Motor neuron (in vitro differentiated cells): ENCODE results near the gene GRAMD1B. TPM values are rescaled to one million over a fixed set of nuclear protein-coding genes. Genes with fewer than 3 reads are reported as not detected.
"Not testable (repeated sequence)": the region's sequence is repeated elsewhere in the genome, so short reads cannot be mapped to it uniquely, and the experiment has no call there.

Source experiments
- ATAC-seq, 8 experiments: fragments of 200-7000 bp; cut with Tn5 transposase; replicated peaks in 6 of 8; 2 replicates each; pipeline ENCODE4 v1.8.0; 2021; ENCODE audit warnings: mild to moderate bottlenecking in 8 of 8, moderate library complexity in 8 of 8
- H3K27ac ChIP-seq, 2 donors: fragments of 250-450 bp; sonication (Bioruptor Pico); 2 replicates each; pipeline ENCODE4 v1.9.0; 2021; ENCODE audit warnings: antibody characterized with exemption in 2 of 2, mild to moderate bottlenecking in 2 of 2, moderate library complexity in 1 of 2
- H3K4me1 ChIP-seq, 2 donors: fragments of 250-450 bp; sonication (Bioruptor Pico); replicated peaks in 1 of 2; 2 replicates each; pipeline ENCODE4 v1.6.1; 2021; ENCODE audit warnings: antibody characterized with exemption in 2 of 2, mild to moderate bottlenecking in 2 of 2, moderate library complexity in 1 of 2
- H3K4me3 ChIP-seq, 5 donors: fragments of 250-450 bp; sonication (Bioruptor Pico); 2 replicates each; pipeline ENCODE4 v1.9.0; 2021; ENCODE audit warnings: antibody characterized with exemption in 5 of 5, mild to moderate bottlenecking in 5 of 5, moderate library complexity in 4 of 5
- WGBS, 10 experiments: fragments of 450-650 bp; shearing (Covaris generic); methylation state at CpG; one replicate each; pipeline ENCODE4 v1.0.0; 2022; 5-methylcytosine and 5-hydroxymethylcytosine counted together
- in situ Hi-C, 9 experiments: fragments of 400-800 bp; cut with MboI; loops; one replicate each; pipeline ENCODE4 v1.15.0; 2021; ENCODE audit warnings: low sequenced_read_pairs in 9 of 9, low pct_unique_long_range_greater_than_20kb in 2 of 9; ENCODE audit not compliant: unreplicated experiment in 9 of 9
- total RNA-seq, 8 experiments: library from RNA; unstranded; fragments of 300-600 nt; gene quantifications; 2 replicates each; pipeline versions ENCODE4 v1.2.3 to v1.2.4, GENCODE V29; 2022

Gene GRAMD1B
- total RNA-seq, 8 experiments from 2014 or later: 0.94 to 17.1 (median 10.4) TPM

DNA sequence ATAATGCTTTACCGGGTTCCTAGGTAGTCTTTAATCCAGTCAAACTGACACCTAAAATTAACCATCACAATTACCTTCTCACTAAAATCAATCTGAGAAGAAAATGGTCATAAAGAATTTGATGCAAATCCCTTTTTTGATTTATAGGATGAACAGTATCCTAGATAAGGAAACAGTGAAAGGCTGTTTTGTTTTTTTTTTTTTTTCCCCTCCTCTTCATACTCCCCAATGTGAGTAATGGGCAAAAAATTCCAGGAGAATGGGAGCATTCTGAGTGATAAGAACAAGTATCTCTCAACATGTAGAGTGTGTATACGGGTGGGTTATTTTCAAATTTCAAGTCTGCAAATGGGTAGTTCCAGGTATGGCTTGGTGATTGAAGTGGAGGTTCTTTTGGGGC, 28.4 kb downstream of the GRAMD1B start:
- Histone ChIP-seq H3K4me1 (no peaks in the 10 kb centered on the region), H3K27ac (no peak overlapping the region), H3K4me3 (no peak overlapping the region)
- WGBS, 10 experiments: 50 to 100% (median 88%) methylated on average over 1 to 2 of the region's 2 CpGs
- no peak for ATAC-seq
- in situ Hi-C loops: no loop called here

DNA sequence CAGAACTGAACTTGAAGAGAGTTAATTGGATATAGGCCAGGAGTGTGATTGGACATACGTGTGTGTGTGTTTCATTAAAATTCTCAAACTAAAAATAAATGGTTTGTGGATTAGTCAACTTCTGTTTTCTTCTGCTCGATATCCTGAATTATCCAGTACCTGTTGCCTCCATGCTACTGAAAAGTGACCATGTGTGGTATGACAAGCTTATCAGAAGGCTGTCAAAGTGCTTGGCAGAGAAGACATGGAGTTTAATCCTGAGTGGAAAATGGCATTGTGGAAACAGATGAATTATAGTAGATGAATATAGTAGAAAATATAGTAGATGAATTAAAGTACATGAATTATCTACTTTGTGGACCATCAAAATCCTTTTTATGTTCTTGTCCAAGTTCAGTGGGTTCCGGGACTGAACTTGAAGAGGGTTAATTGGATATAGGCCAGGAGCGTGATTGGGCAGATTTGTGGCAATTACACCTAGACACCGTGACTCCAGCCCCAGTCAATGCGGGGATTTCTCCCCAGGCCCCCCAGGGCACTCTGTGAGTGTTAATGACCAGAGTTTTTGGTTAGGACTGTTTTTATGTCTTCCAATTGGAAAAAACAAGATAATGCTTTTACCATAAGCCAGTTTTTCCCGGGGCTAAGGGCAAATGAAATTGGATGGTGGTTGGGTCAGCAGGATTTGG, 30.1 kb downstream of the GRAMD1B start:
- Histone ChIP-seq H3K4me3 (no peak overlapping the region), H3K4me1 (no peaks in the 10 kb centered on the region), H3K27ac (no peak overlapping the region)
- in situ Hi-C loops: no loop called here
- ATAC-seq: no peak
- 0 to 100% (median 86%) methylated on average over 1 to 5 of the region's 7 CpGs for WGBS, 10 experiments

DNA sequence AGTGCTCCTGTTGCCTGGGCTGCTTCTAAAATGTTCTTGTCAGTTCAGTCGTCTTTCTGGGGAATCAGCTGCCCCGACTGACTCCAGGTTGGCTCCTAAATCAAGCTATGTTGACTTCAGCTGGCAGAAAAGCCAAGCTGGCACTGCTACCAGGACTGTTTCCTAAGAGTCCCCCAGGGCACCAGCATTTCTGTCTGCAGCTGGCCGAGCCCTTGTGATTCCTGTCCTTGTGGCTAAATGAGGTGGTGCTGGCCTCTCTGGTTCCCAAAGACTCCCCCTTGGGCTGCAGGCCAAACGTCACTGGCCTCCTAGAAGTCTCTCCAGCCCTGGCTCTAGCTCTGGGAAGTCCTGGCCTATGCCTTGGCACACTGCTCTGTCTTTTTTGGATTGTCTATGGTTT, 31.1 kb downstream of the GRAMD1B start:
- in situ Hi-C loops: no loop called here
- H3K27ac ChIP-seq: no peak overlapping the region
- no peak overlapping the region for H3K4me3 ChIP-seq
- ATAC-seq: no peak
- H3K4me1 ChIP-seq: no peaks in the 10 kb centered on the region
- 13 to 100% (median 82%) methylated on average over 1 to 3 of the region's 4 CpGs; no CpG with 5 or more reads in 2 of the 10 experiments for WGBS, 10 experiments

DNA sequence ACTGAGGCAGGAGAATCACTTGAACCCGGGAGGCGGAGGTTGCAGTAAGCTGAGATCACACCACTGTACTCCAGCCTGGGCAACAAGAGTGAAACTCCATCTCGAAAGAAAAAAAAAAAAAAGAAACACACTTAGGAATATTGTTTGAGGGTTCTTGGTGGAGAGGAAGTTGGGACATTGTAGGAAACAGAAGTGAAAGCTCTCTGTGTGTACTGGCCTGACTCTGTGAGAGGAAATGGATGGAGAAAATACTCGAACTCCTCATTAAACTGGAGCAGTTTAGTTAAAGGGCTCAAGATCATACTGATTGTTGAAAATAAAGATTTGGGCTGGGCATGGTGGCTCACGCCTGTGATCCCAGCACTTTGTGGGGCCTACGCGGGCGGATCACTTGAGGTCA, 35.6 kb downstream of the GRAMD1B start:
- ATAC-seq, in situ Hi-C loops, H3K4me3 ChIP-seq, H3K27ac ChIP-seq, H3K4me1 ChIP-seq: not testable (repeated sequence)
- 56 to 97% (median 82%) methylated on average over 1 to 8 of the region's 8 CpGs for WGBS, 10 experiments

DNA sequence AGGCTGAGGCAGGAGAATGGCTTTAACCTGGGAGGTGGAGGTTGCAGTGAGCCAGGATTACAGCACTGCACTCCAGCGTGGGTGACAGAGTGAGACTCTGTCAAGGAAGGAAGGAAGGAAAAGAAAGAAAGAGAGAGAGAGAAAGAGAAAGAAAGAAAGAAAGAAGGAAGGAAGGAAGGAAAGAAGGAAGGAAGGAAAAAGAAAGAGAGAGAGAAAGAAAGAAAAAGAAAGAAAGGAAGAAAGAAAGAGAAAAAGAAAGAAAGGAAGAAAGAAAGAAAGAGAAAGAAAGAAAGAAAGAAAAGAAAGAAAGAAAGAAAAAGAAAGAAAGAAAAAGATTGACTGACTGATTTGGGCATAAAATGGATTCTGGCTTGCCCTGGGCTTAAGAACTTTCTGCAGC, 36.1 kb downstream of the GRAMD1B start:
- H3K27ac ChIP-seq, H3K4me1 ChIP-seq, ATAC-seq, H3K4me3 ChIP-seq, in situ Hi-C loops: not testable (repeated sequence)
- WGBS, 10 experiments: 64 to 100% (median 87%) methylated on average over 1 of the region's 1 CpG; no CpG with 5 or more reads in 1 of the 10 experiments

DNA sequence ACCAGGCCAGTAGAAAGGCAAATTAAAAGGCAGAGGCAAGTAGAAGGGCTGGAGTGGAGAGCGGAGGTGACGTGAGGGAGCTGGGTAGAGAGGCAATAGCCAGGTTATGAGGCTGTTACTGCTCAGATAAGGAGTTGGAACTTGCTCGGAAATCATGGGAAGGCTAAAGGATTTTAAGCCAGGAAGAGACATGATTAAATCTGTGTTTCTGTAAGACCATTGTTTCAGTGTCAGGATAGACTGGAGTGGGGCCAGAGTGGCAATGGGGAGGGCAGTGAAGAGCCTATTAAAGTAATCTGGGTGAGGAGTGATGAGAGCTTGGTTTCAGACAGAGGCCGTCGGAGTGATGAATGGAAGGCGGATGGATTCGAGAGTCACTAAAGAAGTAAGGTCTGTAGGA, 39.0 kb downstream of the GRAMD1B start:
- no peak overlapping the region for H3K4me3 ChIP-seq
- 65 to 90% (median 79%) methylated on average over 2 to 7 of the region's 7 CpGs for WGBS, 10 experiments
- in situ Hi-C loops: no loop called here
- H3K27ac ChIP-seq: no peak overlapping the region
- ATAC-seq: no peak
- no peaks in the 10 kb centered on the region for H3K4me1 ChIP-seq

DNA sequence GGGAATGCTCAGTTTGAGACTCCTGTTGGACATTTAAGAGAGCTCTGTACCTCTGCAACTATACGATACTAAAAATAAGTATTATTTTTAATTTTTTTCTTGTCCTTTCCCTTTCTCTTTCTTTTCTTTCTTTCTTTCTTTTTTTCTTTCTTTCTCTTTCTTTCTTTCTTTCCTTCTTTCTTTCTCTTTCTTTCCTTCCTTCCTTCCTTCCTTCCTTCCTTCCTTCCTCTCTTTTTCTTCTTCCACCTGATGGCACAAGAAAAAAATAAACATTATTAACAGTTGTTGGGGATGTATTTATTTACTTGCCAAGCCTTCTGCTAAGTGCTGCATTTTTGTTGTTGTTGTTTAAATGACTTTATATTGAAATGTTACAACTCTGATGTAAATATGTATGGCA, 39.5 kb downstream of the GRAMD1B start:
- WGBS, 10 experiments: 75 to 100% (median 94%) methylated on average over 1 of the region's 1 CpG; no CpG with 5 or more reads in 2 of the 10 experiments
- no peak overlapping the region for H3K4me3 ChIP-seq
- H3K4me1 ChIP-seq: no peaks in the 10 kb centered on the region
- no peak overlapping the region for H3K27ac ChIP-seq
- in situ Hi-C loops: no loop called here
- ATAC-seq: no peak

DNA sequence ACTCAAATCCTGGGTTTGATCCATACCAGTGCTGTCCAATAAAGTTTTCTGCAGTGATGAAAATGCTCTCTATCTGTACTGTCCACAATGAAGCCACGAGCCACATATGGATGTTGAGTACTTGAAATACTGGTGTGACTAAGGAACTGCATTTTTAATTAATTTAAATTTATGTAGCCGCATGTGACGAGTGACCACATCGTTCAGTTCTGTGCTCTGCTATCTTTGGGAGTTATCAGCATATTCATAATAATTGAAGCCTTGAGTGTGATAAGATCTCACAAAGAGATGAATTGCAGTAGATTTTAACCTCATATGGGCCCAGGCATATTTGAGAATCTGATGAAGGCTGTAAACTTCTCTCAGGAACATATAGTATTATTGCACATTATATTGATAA, 40.8 kb downstream of the GRAMD1B start:
- in situ Hi-C loops: loop anchor here in 2 of 9 experiments (10.0 kb wide), 1 partner anchor 166 kb away; no protein-coding TSS in a partner anchor
- 0 to 100% (median 57%) methylated on average over 3 to 4 of the region's 4 CpGs; no CpG with 5 or more reads in 4 of the 10 experiments for WGBS, 10 experiments

DNA sequence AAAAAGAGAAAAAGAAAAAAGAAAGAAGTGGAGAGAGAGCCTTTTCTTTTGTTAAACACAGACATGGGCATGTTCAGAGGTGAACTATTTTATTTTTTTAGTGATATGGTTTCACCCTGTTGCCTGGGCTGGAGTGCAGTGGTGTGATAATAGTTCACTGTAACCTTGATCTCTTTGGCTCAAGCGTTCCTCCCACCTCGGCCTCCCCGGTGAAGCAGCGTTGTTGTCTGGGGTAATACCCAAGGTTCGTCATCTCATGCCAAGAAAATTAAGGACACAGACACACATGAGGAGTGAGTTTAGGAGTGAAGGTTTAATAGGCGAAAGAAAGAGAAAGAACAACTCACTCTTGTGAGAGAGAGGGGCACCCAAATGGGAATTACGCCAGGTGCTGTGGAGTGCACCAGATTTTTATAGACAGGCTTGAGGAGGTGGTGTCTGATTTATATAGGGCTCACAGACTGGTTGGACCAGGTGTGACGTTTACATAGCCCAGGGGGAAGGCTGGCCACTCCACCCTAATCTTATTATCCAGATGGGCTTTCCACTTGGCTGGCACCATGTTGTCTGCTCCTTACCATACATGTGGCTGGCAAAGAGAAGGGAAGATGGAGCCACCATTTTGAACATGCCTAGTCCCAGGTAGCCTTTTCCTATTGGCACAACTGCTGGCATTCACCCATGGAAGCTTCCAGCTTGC, 42.3 kb downstream of the GRAMD1B start:
- H3K4me3 ChIP-seq: no peak overlapping the region
- no peaks in the 10 kb centered on the region for H3K4me1 ChIP-seq
- 43 to 100% (median 88%) methylated on average over 1 to 6 of the region's 8 CpGs; no CpG with 5 or more reads in 4 of the 10 experiments for WGBS, 10 experiments
- no peak overlapping the region for H3K27ac ChIP-seq
- in situ Hi-C loops: loop anchor here in 2 of 9 experiments (10.0 kb wide), 1 partner anchor 168 kb away; no protein-coding TSS in a partner anchor
- no peak for ATAC-seq

More for the DNA sequence above, 40.8 kb downstream of the GRAMD1B start:
- Histone ChIP-seq H3K4me3 (no peak overlapping the region), H3K4me1 (no peaks in the 10 kb centered on the region), H3K27ac (no peak overlapping the region)
- peak in 4 of 8 experiments; percentile 25 to 89 (median 84) for ATAC-seq

DNA sequence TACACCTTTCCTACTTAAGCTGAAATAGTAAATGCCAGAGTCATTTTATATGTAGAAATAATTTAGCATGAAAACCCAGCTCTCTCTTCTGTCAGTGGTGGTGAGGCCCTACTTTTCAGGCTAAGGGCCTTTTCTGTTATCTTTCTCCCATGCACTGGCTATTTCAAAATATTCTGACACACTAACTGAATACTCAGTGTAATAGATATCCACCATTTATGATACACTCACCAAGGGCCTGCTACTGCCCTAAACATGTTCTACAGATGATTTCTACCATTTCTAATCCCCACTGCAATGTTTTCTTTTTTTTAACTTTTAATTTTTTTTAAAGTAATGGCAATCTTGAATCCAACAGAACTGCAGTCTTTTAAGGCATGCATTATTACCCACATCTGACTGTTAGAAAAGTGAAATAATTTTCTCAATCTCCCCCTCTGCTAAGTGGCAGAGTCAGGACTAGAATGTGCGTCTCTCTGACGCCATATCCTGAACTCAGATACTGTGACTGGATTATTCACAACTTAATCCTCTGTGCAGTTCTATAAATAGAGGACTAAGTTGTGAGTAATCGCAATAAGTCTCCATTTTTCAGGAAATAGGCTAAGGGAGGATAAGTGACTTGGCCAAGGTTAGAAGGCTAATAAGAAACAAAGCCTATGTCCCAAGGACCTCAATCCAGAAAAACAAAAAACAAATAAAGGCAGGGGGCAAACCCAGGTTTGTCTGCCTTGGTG, 44.0 kb downstream of the GRAMD1B start:
- peak in 2 of 8 experiments; percentile 66 to 84 for ATAC-seq
- 3 to 100% (median 84%) methylated on average over 2 to 3 of the region's 3 CpGs; no CpG with 5 or more reads in 3 of the 10 experiments for WGBS, 10 experiments
- H3K4me3 ChIP-seq: no peak overlapping the region
- H3K27ac ChIP-seq: no peak overlapping the region
- in situ Hi-C loops: loop anchor here in 2 of 9 experiments (10.0 kb wide), 1 partner anchor 169 kb away; no protein-coding TSS in a partner anchor
- peaks cover 0 to 3% of the 10 kb centered on the region in 2 donors for H3K4me1 ChIP-seq

DNA sequence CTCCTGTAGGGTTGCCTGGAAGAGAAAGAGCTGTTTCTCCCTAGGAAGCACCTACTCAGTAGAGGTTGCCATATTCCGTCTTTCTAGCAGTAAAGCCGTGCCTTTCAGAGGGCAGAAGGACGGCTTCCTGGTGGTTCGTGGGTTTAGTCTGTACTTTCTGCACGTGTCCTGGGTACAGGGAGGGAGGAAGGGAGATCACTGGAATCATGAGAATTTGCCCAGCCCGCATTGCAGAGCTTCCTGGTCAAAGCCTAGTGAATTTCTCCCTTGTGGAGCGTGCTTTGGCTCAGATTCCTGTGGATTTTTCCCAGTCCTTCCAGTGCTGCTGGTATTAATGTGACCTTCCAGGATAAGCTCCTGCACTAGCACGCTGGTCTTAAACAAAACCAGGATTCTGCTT, 44.9 kb downstream of the GRAMD1B start:
- ATAC-seq: no peak
- in situ Hi-C loops: loop anchor here in 7 of 9 experiments (10.0 to 25.0 kb wide), 4 partner anchors 163 to 363 kb away; no protein-coding TSS in a partner anchor
- 0 to 100% (median 84%) methylated on average over 1 to 7 of the region's 8 CpGs; no CpG with 5 or more reads in 2 of the 10 experiments for WGBS, 10 experiments
- H3K4me1 ChIP-seq: peaks cover 0 to 3% of the 10 kb centered on the region in 2 donors
- H3K4me3 ChIP-seq: no peak overlapping the region
- no peak overlapping the region for H3K27ac ChIP-seq

DNA sequence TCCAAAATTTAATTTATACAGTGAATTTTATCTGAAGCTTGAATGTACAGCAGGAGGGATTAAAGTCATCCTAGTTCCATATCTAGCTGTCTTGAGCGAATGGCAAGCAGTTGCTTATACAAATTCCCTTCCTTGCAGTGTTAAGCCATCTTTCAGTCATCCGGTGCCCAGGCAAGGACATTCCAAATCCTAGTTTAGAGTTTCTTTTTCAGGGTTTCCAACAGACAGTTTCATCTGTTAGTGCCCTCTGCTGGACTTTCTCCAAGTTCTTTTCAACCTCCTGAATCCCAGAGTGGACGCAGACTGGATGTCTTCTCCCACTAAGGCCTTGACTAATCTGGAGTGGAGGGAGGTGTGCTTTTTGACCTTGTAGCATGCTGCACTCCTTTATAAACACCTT, 45.4 kb downstream of the GRAMD1B start:
- H3K4me1 ChIP-seq: peaks cover 0 to 3% of the 10 kb centered on the region in 2 donors
- 63 to 83% (median 77%) methylated on average over 1 to 3 of the region's 3 CpGs; no CpG with 5 or more reads in 1 of the 10 experiments for WGBS, 10 experiments
- in situ Hi-C loops: loop anchor here in 7 of 9 experiments (10.0 to 25.0 kb wide), 4 partner anchors 163 to 363 kb away; no protein-coding TSS in a partner anchor
- ATAC-seq: peak in 3 of 8 experiments; percentile 10 to 43 (median 24)
- H3K27ac ChIP-seq: no peak overlapping the region
- H3K4me3 ChIP-seq: no peak overlapping the region
